ENCODE results near the gene TOPORS. TPM values are rescaled to one million over a fixed set of nuclear protein-coding genes. Genes with fewer than 3 reads are reported as not detected.
A peak's percentile ranks its signal among the peaks of the same experiment; 100 is the strongest.

TOPORS gene
- total RNA-seq, 1 experiment from 2014 or later: 23.8 TPM

GRCh38 chr9:32503008-32503407 is 49.4 kb downstream of the TOPORS start:
- no peak for DNase-seq (ENCODE audit: low read depth)

GRCh38 chr9:32502464-32502863 is 49.9 kb downstream of the TOPORS start:
- peak; percentile 74 for DNase-seq (ENCODE audit: low read depth)

- no peak for DNase-seq (ENCODE audit: low read depth)
These were observed 50.5 kb downstream of the TOPORS start for GRCh38 chr9:32501868-32502267.

- peak; percentile 53 for DNase-seq (ENCODE audit: low read depth)
These were observed 51.6 kb downstream of the TOPORS start for GRCh38 chr9:32500768-32501167.

- DNase-seq (ENCODE audit: low read depth): no peak
These were observed 54.5 kb downstream of the TOPORS start for GRCh38 chr9:32497921-32498320.

GRCh38 chr9:32490601-32491000 is 61.8 kb downstream of the TOPORS start:
- no peak for DNase-seq (ENCODE audit: low read depth)

Other genes with a start within 250 kb of the TOPORS start
- gene ACO1, start 167.9 kb downstream of the TOPORS start, total RNA-seq (2014; rRNA removed; shearing (Covaris generic)): 42.7 and 47.6 TPM in 2 replicates
- gene RIGI, start 26.4 kb downstream of the TOPORS start, total RNA-seq (2014; rRNA removed; shearing (Covaris generic)): 12.0 and 13.5 TPM in 2 replicates
- 8.8 and 9.1 TPM in 2 replicates for gene SMIM27, start 259 bp downstream of the TOPORS start, total RNA-seq (2014; rRNA removed; shearing (Covaris generic))
- gene NDUFB6, start 20.6 kb upstream of the TOPORS start, total RNA-seq (2014; rRNA removed; shearing (Covaris generic)): 180 and 184 TPM in 2 replicates
- not detected in 2 replicates for gene TAF1L, start 83.1 kb upstream of the TOPORS start, total RNA-seq (2014; rRNA removed; shearing (Covaris generic))
- gene TMEM215, start 231.0 kb upstream of the TOPORS start, total RNA-seq (2014; rRNA removed; shearing (Covaris generic)): not detected in 2 replicates

Measured in RPMI7951 (cell line).